Activated CD4-positive, alpha-beta T cell treated with anti-CD3 and anti-CD28 coated beads, Interleukin-2, amount 10 ng/mL, durations not matched to agents 24 days and 14 days (primary cell): ENCODE results near the gene PLN. TPM values are rescaled to one million over a fixed set of nuclear protein-coding genes. Genes with fewer than 3 reads are reported as not detected.

Experiments used
- DNase-seq: peaks from one replicate; pipeline ENCODE4 v3.0.0; 2022
- H3K27ac Mint-ChIP-seq: one replicate; pipeline ENCODE4 v1.8.0; 2022; ENCODE audit warnings: mild to moderate bottlenecking, mixed read lengths
- H3K27me3 Mint-ChIP-seq: one replicate; pipeline ENCODE4 v1.8.0; 2022; ENCODE audit warnings: mixed read lengths
- H3K36me3 Mint-ChIP-seq: one replicate; pipeline ENCODE4 v1.8.0; 2022; ENCODE audit warnings: low read depth, mild to moderate bottlenecking, mixed read lengths
- H3K4me1 Mint-ChIP-seq: one replicate; pipeline ENCODE4 v1.8.0; 2021; ENCODE audit warnings: mixed read lengths
- H3K4me3 Mint-ChIP-seq: one replicate; pipeline ENCODE4 v1.8.0; 2022; ENCODE audit warnings: mild to moderate bottlenecking, moderate library complexity, mixed read lengths
- H3K9me3 Mint-ChIP-seq: one replicate; pipeline ENCODE4 v1.8.0; 2021; ENCODE audit warnings: mixed read lengths
- intact Hi-C: fragments of 100-400 bp; cut with micrococcal nuclease; formaldehyde crosslinking; loops from one replicate; pipeline ENCODE4 v1.15.1; 2023
- total RNA-seq: library from RNA; stranded (reverse); gene quantifications from 2 replicates; pipeline ENCODE4 v1.2.3, GENCODE V29; 2022

PLN gene
- total RNA-seq, 1 donor from 2014 or later = not detected

GRCh38 chr6:118594877-118595276, 46.8 kb downstream of the PLN start:
- no peak overlapping the region for H3K27ac Mint-ChIP-seq
- intact Hi-C loops = no loop called here
- peaks cover 12% of the 10 kb centered on the region for H3K4me1 Mint-ChIP-seq
- no peaks in the 10 kb centered on the region for H3K27me3 Mint-ChIP-seq
- peaks cover 35% of the 10 kb centered on the region for H3K36me3 Mint-ChIP-seq
- H3K9me3 Mint-ChIP-seq = peaks cover 5% of the 10 kb centered on the region
- no peak overlapping the region for H3K4me3 Mint-ChIP-seq
- DNase-seq = no peak

- no peak overlapping the region for H3K4me3 Mint-ChIP-seq
- intact Hi-C loops = no loop called here
- DNase-seq = no peak
- peaks cover 31% of the 10 kb centered on the region for H3K36me3 Mint-ChIP-seq
- H3K4me1 Mint-ChIP-seq = peaks cover 9% of the 10 kb centered on the region
- peaks cover 5% of the 10 kb centered on the region for H3K9me3 Mint-ChIP-seq
- peak overlapping the region; percentile 73 for H3K27ac Mint-ChIP-seq
- H3K27me3 Mint-ChIP-seq = no peaks in the 10 kb centered on the region
Observed at GRCh38 chr6:118596774-118597320, 48.8 kb downstream of the PLN start.

- Mint-ChIP-seq H3K27ac (no peak overlapping the region), H3K4me1 (peaks cover 9% of the 10 kb centered on the region), H3K36me3 (peaks cover 37% of the 10 kb centered on the region), H3K27me3 (no peaks in the 10 kb centered on the region), H3K9me3 (peaks cover 5% of the 10 kb centered on the region), H3K4me3 (no peak overlapping the region)
- no peak for DNase-seq
- intact Hi-C loops = no loop called here
Observed at GRCh38 chr6:118597636-118598035, 49.5 kb downstream of the PLN start.

GRCh38 chr6:118598324-118598723, 50.2 kb downstream of the PLN start:
- Mint-ChIP-seq H3K4me1 (peaks cover 9% of the 10 kb centered on the region), H3K4me3 (no peak overlapping the region), H3K9me3 (peaks cover 5% of the 10 kb centered on the region), H3K36me3 (peaks cover 38% of the 10 kb centered on the region), H3K27ac (no peak overlapping the region), H3K27me3 (no peaks in the 10 kb centered on the region)
- no peak for DNase-seq
- intact Hi-C loops = no loop called here

- H3K27me3 Mint-ChIP-seq = no peaks in the 10 kb centered on the region
- intact Hi-C loops = no loop called here
- no peak for DNase-seq
- H3K9me3 Mint-ChIP-seq = peaks cover 2% of the 10 kb centered on the region
- peaks cover 56% of the 10 kb centered on the region for H3K36me3 Mint-ChIP-seq
- H3K27ac Mint-ChIP-seq = no peak overlapping the region
- peaks cover 13% of the 10 kb centered on the region for H3K4me1 Mint-ChIP-seq
- H3K4me3 Mint-ChIP-seq = no peak overlapping the region
Observed at GRCh38 chr6:118602300-118602699, 54.2 kb downstream of the PLN start.

GRCh38 chr6:118603372-118603771, 55.3 kb downstream of the PLN start:
- Mint-ChIP-seq H3K27me3 (no peaks in the 10 kb centered on the region), H3K27ac (no peak overlapping the region), H3K4me3 (no peak overlapping the region), H3K9me3 (no peaks in the 10 kb centered on the region), H3K4me1 (peaks cover 16% of the 10 kb centered on the region), H3K36me3 (peaks cover 51% of the 10 kb centered on the region)
- intact Hi-C loops = no loop called here
- no peak for DNase-seq

- Mint-ChIP-seq H3K4me1 (peaks cover 30% of the 10 kb centered on the region), H3K36me3 (peaks cover 52% of the 10 kb centered on the region), H3K27ac (peak overlapping the region; percentile 52), H3K4me3 (no peak overlapping the region), H3K27me3 (no peaks in the 10 kb centered on the region), H3K9me3 (no peaks in the 10 kb centered on the region)
- peak; percentile 54 for DNase-seq
- intact Hi-C loops = no loop called here
Observed at GRCh38 chr6:118606268-118606667, 58.2 kb downstream of the PLN start.

- H3K27me3 Mint-ChIP-seq = no peaks in the 10 kb centered on the region
- intact Hi-C loops = no loop called here
- H3K4me3 Mint-ChIP-seq = no peak overlapping the region
- no peak for DNase-seq
- peaks cover 32% of the 10 kb centered on the region for H3K4me1 Mint-ChIP-seq
- peaks cover 51% of the 10 kb centered on the region for H3K36me3 Mint-ChIP-seq
- peak overlapping the region; percentile 8 for H3K27ac Mint-ChIP-seq
- no peaks in the 10 kb centered on the region for H3K9me3 Mint-ChIP-seq
Observed at GRCh38 chr6:118606858-118607257, 58.8 kb downstream of the PLN start.

Other genes starting within 250 kb of the PLN start
- 42.3 and 42.7 TPM in 2 replicates for gene CEP85L, start 103.3 kb downstream of the PLN start, total RNA-seq